ENCODE data around the gene IL1RAPL1.

DNA sequence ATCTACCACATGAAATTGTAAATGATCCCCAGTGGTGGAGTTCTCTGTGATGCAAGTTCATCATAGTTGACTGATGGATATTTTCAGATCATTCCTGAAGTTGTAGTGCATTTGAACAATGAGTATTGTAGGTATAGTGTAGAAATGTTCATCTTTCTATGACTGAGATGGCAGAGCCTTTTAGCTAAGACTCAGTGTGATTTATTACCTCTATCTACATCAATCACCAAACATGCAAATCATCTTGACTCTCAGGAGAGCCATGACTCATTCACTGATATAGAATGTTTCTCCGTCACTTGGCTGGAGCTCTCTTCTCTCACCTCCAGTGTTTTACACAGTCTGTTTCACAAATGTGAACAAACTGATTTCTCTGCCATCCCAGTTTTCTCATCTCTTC lies 392.6 kb downstream of the IL1RAPL1 start:
- TF ChIP-seq, protein P1, sequence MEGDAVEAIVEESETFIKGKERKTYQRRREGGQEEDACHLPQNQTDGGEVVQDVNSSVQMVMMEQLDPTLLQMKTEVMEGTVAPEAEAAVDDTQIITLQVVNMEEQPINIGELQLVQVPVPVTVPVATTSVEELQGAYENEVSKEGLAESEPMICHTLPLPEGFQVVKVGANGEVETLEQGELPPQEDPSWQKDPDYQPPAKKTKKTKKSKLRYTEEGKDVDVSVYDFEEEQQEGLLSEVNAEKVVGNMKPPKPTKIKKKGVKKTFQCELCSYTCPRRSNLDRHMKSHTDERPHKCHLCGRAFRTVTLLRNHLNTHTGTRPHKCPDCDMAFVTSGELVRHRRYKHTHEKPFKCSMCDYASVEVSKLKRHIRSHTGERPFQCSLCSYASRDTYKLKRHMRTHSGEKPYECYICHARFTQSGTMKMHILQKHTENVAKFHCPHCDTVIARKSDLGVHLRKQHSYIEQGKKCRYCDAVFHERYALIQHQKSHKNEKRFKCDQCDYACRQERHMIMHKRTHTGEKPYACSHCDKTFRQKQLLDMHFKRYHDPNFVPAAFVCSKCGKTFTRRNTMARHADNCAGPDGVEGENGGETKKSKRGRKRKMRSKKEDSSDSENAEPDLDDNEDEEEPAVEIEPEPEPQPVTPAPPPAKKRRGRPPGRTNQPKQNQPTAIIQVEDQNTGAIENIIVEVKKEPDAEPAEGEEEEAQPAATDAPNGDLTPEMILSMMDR (conservative IDR thresholded peaks at IDR 0.05 in 1 of 2, IDR thresholded peaks at IDR 0.05 in 1 of 2; ENCODE audit: extremely low read depth in 1 of 2, insufficient read depth in 1 of 2, low read depth in 1 of 2, low read length in 2 of 2), result no peak
- TF ChIP-seq EZH2 (IDR thresholded peaks at IDR 0.05; ENCODE audit: borderline replicate concordance, low read length), result no peak

Data from mammary epithelial cell (primary cell).